ENCODE results near the gene KCNC3.
"Not testable (repeated sequence)": the region's sequence is repeated elsewhere in the genome, so short reads cannot be mapped to it uniquely, and the experiment has no call there.

DNA sequence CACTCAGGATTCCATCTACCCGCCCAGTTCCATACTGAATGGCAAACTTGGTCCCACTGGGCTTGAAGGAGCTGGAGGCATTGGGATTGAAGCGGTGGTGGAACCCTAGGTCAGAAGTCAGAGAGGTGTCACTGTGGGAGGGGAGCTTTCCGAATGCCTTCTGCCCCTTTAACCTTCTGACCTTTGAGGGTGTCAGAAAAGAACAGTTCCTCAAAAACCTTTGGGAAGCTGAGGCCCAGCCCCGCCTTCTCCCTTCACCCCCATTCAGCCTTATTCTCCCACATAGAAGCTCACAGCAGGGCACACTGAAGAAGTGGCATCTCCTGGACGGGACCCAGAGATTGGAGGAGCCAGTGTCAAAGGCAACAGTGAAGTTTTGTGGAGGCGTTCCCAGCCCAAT lies 7.9 kb upstream of the KCNC3 start:
- TF ChIP-seq, protein P1, sequence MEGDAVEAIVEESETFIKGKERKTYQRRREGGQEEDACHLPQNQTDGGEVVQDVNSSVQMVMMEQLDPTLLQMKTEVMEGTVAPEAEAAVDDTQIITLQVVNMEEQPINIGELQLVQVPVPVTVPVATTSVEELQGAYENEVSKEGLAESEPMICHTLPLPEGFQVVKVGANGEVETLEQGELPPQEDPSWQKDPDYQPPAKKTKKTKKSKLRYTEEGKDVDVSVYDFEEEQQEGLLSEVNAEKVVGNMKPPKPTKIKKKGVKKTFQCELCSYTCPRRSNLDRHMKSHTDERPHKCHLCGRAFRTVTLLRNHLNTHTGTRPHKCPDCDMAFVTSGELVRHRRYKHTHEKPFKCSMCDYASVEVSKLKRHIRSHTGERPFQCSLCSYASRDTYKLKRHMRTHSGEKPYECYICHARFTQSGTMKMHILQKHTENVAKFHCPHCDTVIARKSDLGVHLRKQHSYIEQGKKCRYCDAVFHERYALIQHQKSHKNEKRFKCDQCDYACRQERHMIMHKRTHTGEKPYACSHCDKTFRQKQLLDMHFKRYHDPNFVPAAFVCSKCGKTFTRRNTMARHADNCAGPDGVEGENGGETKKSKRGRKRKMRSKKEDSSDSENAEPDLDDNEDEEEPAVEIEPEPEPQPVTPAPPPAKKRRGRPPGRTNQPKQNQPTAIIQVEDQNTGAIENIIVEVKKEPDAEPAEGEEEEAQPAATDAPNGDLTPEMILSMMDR (conservative IDR thresholded peaks at IDR 0.05; ENCODE audit: low read length): not testable (repeated sequence)
- not testable (repeated sequence) for TF ChIP-seq EZH2phosphoT487 (IDR thresholded peaks at IDR 0.05; ENCODE audit: borderline replicate concordance)

Data from Loucy (cell line).